SW480 (cell line): ENCODE measurements around the gene DMRTB1.

ENCODE experiments used
- DNase-seq: peaks from one replicate; pipeline ENCODE4 v3.0.0-alpha.2; 2016; ENCODE audit warnings: low spot score

Gene DMRTB1

GRCh38 chr1:53508991-53509666, 49.9 kb downstream of the DMRTB1 start:
- DNase-seq = peak; percentile 32

- no peak for DNase-seq
Observed at GRCh38 chr1:53509775-53510174, 50.6 kb downstream of the DMRTB1 start.

- DNase-seq = no peak
Observed at GRCh38 chr1:53510215-53510614, 51.0 kb downstream of the DMRTB1 start.

- no peak for DNase-seq
Observed at GRCh38 chr1:53511323-53511932, 52.2 kb downstream of the DMRTB1 start.

- no peak for DNase-seq
Observed at GRCh38 chr1:53511933-53512806, 53.0 kb downstream of the DMRTB1 start.

GRCh38 chr1:53512807-53513755, 53.9 kb downstream of the DMRTB1 start:
- DNase-seq = no peak

- no peak for DNase-seq
Observed at GRCh38 chr1:53513846-53514245, 54.6 kb downstream of the DMRTB1 start.

GRCh38 chr1:53514436-53514835, 55.2 kb downstream of the DMRTB1 start:
- no peak for DNase-seq

GRCh38 chr1:53516181-53516580, 57.0 kb downstream of the DMRTB1 start:
- DNase-seq = no peak
